Lower leg skin (tissue), 3 donors: ENCODE data around the gene RPN1.

ENCODE experiments used
- POLR2A ChIP-seq, 2 donors: fragments of 450-650 bp; IDR thresholded peaks; one replicate each; pipeline ENCODE4 v1.6.1; 2016 to 2017; ENCODE audit warnings: antibody characterized with exemption in 2 of 2, mild to moderate bottlenecking in 1 of 2, moderate library complexity in 1 of 2
- TF ChIP-seq, protein P1 (sequence below), 3 donors: fragments of 450-650 bp; IDR thresholded peaks; one replicate each; pipeline ENCODE4 v1.5.1; 2016; ENCODE audit warnings: antibody characterized with exemption in 3 of 3, mild to moderate bottlenecking in 3 of 3, moderate library complexity in 2 of 3

- TF ChIP-seq, protein P1, sequence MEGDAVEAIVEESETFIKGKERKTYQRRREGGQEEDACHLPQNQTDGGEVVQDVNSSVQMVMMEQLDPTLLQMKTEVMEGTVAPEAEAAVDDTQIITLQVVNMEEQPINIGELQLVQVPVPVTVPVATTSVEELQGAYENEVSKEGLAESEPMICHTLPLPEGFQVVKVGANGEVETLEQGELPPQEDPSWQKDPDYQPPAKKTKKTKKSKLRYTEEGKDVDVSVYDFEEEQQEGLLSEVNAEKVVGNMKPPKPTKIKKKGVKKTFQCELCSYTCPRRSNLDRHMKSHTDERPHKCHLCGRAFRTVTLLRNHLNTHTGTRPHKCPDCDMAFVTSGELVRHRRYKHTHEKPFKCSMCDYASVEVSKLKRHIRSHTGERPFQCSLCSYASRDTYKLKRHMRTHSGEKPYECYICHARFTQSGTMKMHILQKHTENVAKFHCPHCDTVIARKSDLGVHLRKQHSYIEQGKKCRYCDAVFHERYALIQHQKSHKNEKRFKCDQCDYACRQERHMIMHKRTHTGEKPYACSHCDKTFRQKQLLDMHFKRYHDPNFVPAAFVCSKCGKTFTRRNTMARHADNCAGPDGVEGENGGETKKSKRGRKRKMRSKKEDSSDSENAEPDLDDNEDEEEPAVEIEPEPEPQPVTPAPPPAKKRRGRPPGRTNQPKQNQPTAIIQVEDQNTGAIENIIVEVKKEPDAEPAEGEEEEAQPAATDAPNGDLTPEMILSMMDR (IDR thresholded peaks at IDR 0.05): no peak
- TF ChIP-seq POLR2A (IDR thresholded peaks at IDR 0.05): no peak
Measured at GRCh38 chr3:128572644-128573105, 77.9 kb downstream of the RPN1 start.
